ENCODE results near the gene SLC2A2. TPM values are rescaled to one million over a fixed set of nuclear protein-coding genes. Genes with fewer than 3 reads are reported as not detected.
"Not testable (repeated sequence)": the region's sequence is repeated elsewhere in the genome, so short reads cannot be mapped to it uniquely, and the experiment has no call there.

The SLC2A2 gene
- total and polyA plus RNA-seq, 2 donors (not counting 1 experiment from before 2014, with no cell fraction given) = not detected

DNA sequence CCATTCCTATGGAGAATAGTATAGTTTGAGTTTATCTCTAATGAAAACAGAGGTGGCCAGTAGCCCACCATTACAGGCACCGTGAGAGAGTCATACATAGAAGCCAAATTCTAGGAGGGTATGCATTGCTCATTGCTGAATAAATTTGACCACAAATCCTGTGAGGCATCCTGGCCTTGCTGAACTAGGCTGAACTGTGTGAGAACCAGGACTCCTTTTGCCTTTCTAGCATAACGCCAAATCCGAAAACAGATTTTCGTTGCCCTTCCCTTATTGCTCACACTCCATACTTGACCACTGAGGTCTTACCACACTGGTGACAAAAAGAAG, 50.4 kb downstream of the SLC2A2 start:
- H2AFZ ChIP-seq (ENCODE audit: low read length) = no peak overlapping the region
- TF ChIP-seq EZH2 (IDR thresholded peaks at IDR 0.05; ENCODE audit: low read length, missing control alignments) = no peak
- TF ChIP-seq, protein P1, sequence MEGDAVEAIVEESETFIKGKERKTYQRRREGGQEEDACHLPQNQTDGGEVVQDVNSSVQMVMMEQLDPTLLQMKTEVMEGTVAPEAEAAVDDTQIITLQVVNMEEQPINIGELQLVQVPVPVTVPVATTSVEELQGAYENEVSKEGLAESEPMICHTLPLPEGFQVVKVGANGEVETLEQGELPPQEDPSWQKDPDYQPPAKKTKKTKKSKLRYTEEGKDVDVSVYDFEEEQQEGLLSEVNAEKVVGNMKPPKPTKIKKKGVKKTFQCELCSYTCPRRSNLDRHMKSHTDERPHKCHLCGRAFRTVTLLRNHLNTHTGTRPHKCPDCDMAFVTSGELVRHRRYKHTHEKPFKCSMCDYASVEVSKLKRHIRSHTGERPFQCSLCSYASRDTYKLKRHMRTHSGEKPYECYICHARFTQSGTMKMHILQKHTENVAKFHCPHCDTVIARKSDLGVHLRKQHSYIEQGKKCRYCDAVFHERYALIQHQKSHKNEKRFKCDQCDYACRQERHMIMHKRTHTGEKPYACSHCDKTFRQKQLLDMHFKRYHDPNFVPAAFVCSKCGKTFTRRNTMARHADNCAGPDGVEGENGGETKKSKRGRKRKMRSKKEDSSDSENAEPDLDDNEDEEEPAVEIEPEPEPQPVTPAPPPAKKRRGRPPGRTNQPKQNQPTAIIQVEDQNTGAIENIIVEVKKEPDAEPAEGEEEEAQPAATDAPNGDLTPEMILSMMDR (conservative IDR thresholded peaks at IDR 0.05 in 1 of 2, IDR thresholded peaks at IDR 0.05 in 1 of 2; ENCODE audit: low read depth in 1 of 2, low read length in 2 of 2) = no peak
- no peak overlapping the region for H3K9ac ChIP-seq (ENCODE audit: insufficient read depth, low read length)
- no peaks in the 10 kb centered on the region for H3K36me3 ChIP-seq (ENCODE audit: control insufficient read depth, insufficient read depth, low read length)
- no peak overlapping the region for H3K4me3 ChIP-seq (replicated peaks in 1 of 4; ENCODE audit: control extremely low read depth in 1 of 4, insufficient read depth in 1 of 4, low read depth in 3 of 4, low read length in 4 of 4)
- H3K27ac ChIP-seq (ENCODE audit: insufficient read depth, low read length) = no peak overlapping the region
- no peaks in the 10 kb centered on the region for H3K4me1 ChIP-seq (ENCODE audit: control insufficient read depth, extremely low read depth, insufficient read depth, low read length)
- no peak for DNase-seq (ENCODE audit: low read depth in 2 of 2)
- H3K27me3 ChIP-seq (ENCODE audit: control insufficient read depth, insufficient read depth, low read length) = no peaks in the 10 kb centered on the region
- H3K4me2 ChIP-seq (ENCODE audit: extremely low read depth, insufficient read depth, low read length) = no peak overlapping the region
- no peaks in the 10 kb centered on the region for H3K9me3 ChIP-seq (ENCODE audit: control insufficient read depth, insufficient read depth, low read depth, low read length)
- no peaks in the 10 kb centered on the region for H3K79me2 ChIP-seq (ENCODE audit: control insufficient read depth, insufficient read depth, low read length)
- H4K20me1 ChIP-seq (ENCODE audit: control insufficient read depth, extremely low read depth, insufficient read depth, low read length) = no peaks in the 10 kb centered on the region

DNA sequence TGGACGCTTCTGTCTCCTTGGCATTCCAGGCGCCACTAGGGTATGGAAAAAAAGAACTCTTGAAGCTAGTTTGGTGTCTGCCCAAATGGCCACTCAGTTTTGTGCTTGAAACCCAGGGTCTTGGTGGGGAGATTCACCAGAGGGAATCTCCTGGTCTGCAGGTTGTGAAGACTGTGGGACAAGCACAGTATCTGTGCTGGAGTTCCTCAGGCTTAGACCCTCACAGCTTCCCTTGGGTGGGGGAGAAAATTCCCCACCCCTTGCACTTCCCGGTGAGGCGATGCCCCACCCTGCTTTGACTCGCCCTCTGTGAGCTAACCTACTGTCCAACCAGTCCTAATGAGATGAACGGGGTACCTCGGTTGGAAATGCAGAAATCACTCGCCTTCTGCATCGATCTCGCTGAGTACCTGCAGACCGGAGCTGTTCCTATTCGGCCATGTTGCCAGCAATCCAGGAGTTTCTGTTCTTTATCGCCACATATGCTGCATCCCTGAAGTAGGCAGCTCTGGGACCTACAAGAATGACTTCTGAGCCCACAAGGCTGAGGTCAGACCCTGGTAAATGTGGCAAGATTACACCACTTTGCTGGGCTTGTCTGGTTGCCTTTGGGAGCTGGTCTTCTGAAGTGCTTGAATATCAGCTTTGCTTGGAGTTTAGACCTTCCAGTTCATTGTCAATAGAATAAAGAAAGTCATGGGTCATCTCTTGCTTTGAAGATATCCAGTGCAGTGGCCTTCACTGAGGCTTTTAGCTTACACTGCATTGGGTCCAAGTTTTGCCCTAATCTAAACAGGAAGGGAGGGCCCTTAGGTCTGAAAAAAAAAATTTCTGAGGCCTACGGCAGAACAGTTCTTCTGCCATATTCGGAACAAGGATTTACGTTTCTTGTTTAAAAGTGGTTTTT, 51.0 kb downstream of the SLC2A2 start:
- Histone ChIP-seq H3K27me3 (ENCODE audit: control insufficient read depth, insufficient read depth, low read length) (no peaks in the 10 kb centered on the region), H3K4me1 (ENCODE audit: control insufficient read depth, extremely low read depth, insufficient read depth, low read length) (no peaks in the 10 kb centered on the region), H3K36me3 (ENCODE audit: control insufficient read depth, insufficient read depth, low read length) (no peaks in the 10 kb centered on the region), H3K9ac (ENCODE audit: insufficient read depth, low read length) (no peak overlapping the region), H3K4me2 (ENCODE audit: extremely low read depth, insufficient read depth, low read length) (no peak overlapping the region), H3K4me3 (replicated peaks in 1 of 4; ENCODE audit: control extremely low read depth in 1 of 4, insufficient read depth in 1 of 4, low read depth in 3 of 4, low read length in 4 of 4) (no peak overlapping the region), H3K79me2 (ENCODE audit: control insufficient read depth, insufficient read depth, low read length) (no peaks in the 10 kb centered on the region), H2AFZ (ENCODE audit: low read length) (no peak overlapping the region), H3K9me3 (ENCODE audit: control insufficient read depth, insufficient read depth, low read depth, low read length) (no peaks in the 10 kb centered on the region), H3K27ac (ENCODE audit: insufficient read depth, low read length) (no peak overlapping the region), H4K20me1 (ENCODE audit: control insufficient read depth, extremely low read depth, insufficient read depth, low read length) (no peaks in the 10 kb centered on the region)
- no peak for DNase-seq (ENCODE audit: low read depth in 2 of 2)
- no peak for TF ChIP-seq EZH2 (IDR thresholded peaks at IDR 0.05; ENCODE audit: low read length, missing control alignments)
- TF ChIP-seq, protein P1 (conservative IDR thresholded peaks at IDR 0.05 in 1 of 2, IDR thresholded peaks at IDR 0.05 in 1 of 2; ENCODE audit: low read depth in 1 of 2, low read length in 2 of 2) = no peak

DNA sequence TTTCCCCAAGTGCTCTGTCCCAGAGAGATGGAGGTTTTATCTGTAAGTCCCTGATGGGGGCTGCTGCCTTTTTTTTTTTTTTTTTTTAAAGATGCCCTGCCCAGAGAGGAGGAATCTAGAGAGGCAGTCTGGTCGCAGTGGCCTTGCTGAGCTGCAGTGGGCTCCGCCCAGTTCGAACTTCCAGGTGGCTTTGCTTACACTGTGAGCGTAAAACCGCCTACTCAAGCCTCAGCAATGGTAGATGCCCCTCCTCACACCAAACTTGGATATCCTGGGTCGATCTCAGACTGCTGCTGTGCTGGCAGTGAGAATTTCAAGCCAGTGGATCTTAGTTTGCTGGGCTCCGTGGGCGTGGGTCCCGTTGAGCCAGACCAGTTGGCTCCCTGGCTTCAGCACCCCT, 51.6 kb downstream of the SLC2A2 start:
- Histone ChIP-seq H3K27me3 (ENCODE audit: control insufficient read depth, insufficient read depth, low read length) (no peaks in the 10 kb centered on the region), H2AFZ (ENCODE audit: low read length) (no peak overlapping the region), H3K4me3 (replicated peaks in 1 of 4; ENCODE audit: control extremely low read depth in 1 of 4, insufficient read depth in 1 of 4, low read depth in 3 of 4, low read length in 4 of 4) (no peak overlapping the region), H4K20me1 (ENCODE audit: control insufficient read depth, extremely low read depth, insufficient read depth, low read length) (no peaks in the 10 kb centered on the region), H3K9me3 (ENCODE audit: control insufficient read depth, insufficient read depth, low read depth, low read length) (no peaks in the 10 kb centered on the region), H3K79me2 (ENCODE audit: control insufficient read depth, insufficient read depth, low read length) (no peaks in the 10 kb centered on the region), H3K27ac (ENCODE audit: insufficient read depth, low read length) (no peak overlapping the region), H3K9ac (ENCODE audit: insufficient read depth, low read length) (no peak overlapping the region), H3K4me1 (ENCODE audit: control insufficient read depth, extremely low read depth, insufficient read depth, low read length) (no peaks in the 10 kb centered on the region), H3K4me2 (ENCODE audit: extremely low read depth, insufficient read depth, low read length) (no peak overlapping the region), H3K36me3 (ENCODE audit: control insufficient read depth, insufficient read depth, low read length) (no peaks in the 10 kb centered on the region)
- no peak for TF ChIP-seq EZH2 (IDR thresholded peaks at IDR 0.05; ENCODE audit: low read length, missing control alignments)
- TF ChIP-seq, protein P1 (conservative IDR thresholded peaks at IDR 0.05 in 1 of 2, IDR thresholded peaks at IDR 0.05 in 1 of 2; ENCODE audit: low read depth in 1 of 2, low read length in 2 of 2) = no peak
- DNase-seq (ENCODE audit: low read depth in 2 of 2) = no peak

DNA sequence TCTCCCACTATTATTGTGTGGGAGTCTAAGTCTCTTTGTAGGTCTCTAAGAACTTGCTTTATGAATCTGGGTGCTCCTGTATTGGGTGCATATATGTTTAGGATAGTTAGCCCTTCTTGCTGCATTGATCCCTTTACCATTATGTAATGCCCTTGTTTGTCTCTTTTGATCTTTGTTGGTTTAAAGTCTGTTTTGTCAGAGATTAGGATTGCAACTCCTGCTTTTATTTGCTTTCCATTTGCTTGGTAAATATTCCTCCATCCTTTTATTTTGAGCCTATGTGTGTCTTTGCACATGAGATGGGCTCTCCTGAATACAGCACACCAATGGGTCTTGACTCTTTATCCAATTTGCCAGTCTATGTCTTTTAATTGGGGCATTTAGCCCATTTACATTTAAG, 53.6 kb downstream of the SLC2A2 start:
- H2AFZ ChIP-seq (ENCODE audit: low read length); H3K27ac ChIP-seq (ENCODE audit: insufficient read depth, low read length); H3K4me2 ChIP-seq (ENCODE audit: extremely low read depth, insufficient read depth, low read length); H3K4me3 ChIP-seq (replicated peaks in 1 of 4; ENCODE audit: control extremely low read depth in 1 of 4, insufficient read depth in 1 of 4, low read depth in 3 of 4, low read length in 4 of 4); H3K9me3 ChIP-seq (ENCODE audit: control insufficient read depth, insufficient read depth, low read depth, low read length); H3K36me3 ChIP-seq (ENCODE audit: control insufficient read depth, insufficient read depth, low read length); H3K9ac ChIP-seq (ENCODE audit: insufficient read depth, low read length); H3K4me1 ChIP-seq (ENCODE audit: control insufficient read depth, extremely low read depth, insufficient read depth, low read length); H3K27me3 ChIP-seq (ENCODE audit: control insufficient read depth, insufficient read depth, low read length); H3K79me2 ChIP-seq (ENCODE audit: control insufficient read depth, insufficient read depth, low read length); DNase-seq (ENCODE audit: low read depth in 2 of 2); H4K20me1 ChIP-seq (ENCODE audit: control insufficient read depth, extremely low read depth, insufficient read depth, low read length): not testable (repeated sequence)
